Upper lobe of left lung (tissue), 6 donors: ENCODE data around the gene CUL2. TPM values are rescaled to one million over a fixed set of nuclear protein-coding genes. Genes with fewer than 3 reads are reported as not detected.
"Not testable (repeated sequence)": the region's sequence is repeated elsewhere in the genome, so short reads cannot be mapped to it uniquely, and the experiment has no call there.

Experiments used
- ATAC-seq, 2 donors: fragments of 200-7000 bp; cut with Tn5 transposase; one replicate each; pipeline ENCODE4 v1.9.1; 2022; ENCODE audit warnings: mild to moderate bottlenecking in 2 of 2, moderate library complexity in 2 of 2; ENCODE audit not compliant: low FRiP score in 2 of 2
- DNase-seq, 2 donors: peaks; one replicate each; pipeline ENCODE4 v3.0.0-alpha.2; 2019 to 2020
- H3K27ac ChIP-seq, 4 donors: fragments of 200-600 bp; sonication (generic); one replicate each; pipeline ENCODE4 v1.5.1; 2016 to 2019
- H3K27me3 ChIP-seq, 4 donors: fragments of 200-600 bp; sonication (generic); one replicate each; pipeline ENCODE4 v1.5.1; 2017 to 2019
- H3K36me3 ChIP-seq, 4 donors: fragments of 200-600 bp; sonication (generic); one replicate each; pipeline ENCODE4 v1.5.1; 2016 to 2019
- H3K4me1 ChIP-seq, 4 donors: fragments of 200-600 bp; sonication (generic); one replicate each; pipeline ENCODE4 v1.5.1; 2018 to 2019
- H3K4me3 ChIP-seq, 4 donors: fragments of 200-600 bp; sonication (generic); one replicate each; pipeline ENCODE4 v1.5.1; 2017 to 2019; ENCODE audit warnings: mild to moderate bottlenecking in 2 of 4, moderate library complexity in 1 of 4
- H3K9me3 ChIP-seq, 4 donors: fragments of 200-600 bp; sonication (generic); one replicate each; pipeline ENCODE4 v1.5.1; 2018 to 2019
- EP300 ChIP-seq, 4 donors: sonication (generic); formaldehyde crosslinking; IDR thresholded peaks; one replicate each; pipeline ENCODE4 v1.5.1; 2017; ENCODE audit warnings: antibody characterized with exemption in 4 of 4, control low read depth in 2 of 4
- POLR2A ChIP-seq, 4 donors: fragments of 450-650 bp; IDR thresholded peaks; one replicate each; pipeline ENCODE4 v1.5.1; 2016 to 2017; ENCODE audit warnings: antibody characterized with exemption in 4 of 4, mild to moderate bottlenecking in 2 of 4
- POLR2AphosphoS5 ChIP-seq, 2 donors: sonication (generic); formaldehyde crosslinking; IDR thresholded peaks; one replicate each; pipeline ENCODE4 v1.5.1; 2017; ENCODE audit warnings: antibody characterized with exemption in 2 of 2
- WGBS, 2 donors: methylation state at CpG; one replicate each; pipeline ENCODE4 v1.1.5; 2017 to 2018; 5-methylcytosine and 5-hydroxymethylcytosine counted together
- total RNA-seq, 6 donors: library from RNA; depleted of rRNA in 4 of 6; stranded (reverse); fragments of >200 nt in 4 of 6; gene quantifications; one replicate each; pipeline versions ENCODE4 v1.1.0 to v1.2.1, GENCODE V29; 2016 to 2021
- TF ChIP-seq, protein P1 (sequence below), 6 experiments: fragments of 450-650 bp in 4 of 6; fragments of 200-600 bp in 2 of 6; sonication (generic) in 2 of 6; IDR thresholded peaks; one replicate each; pipeline ENCODE4 v1.5.1; 2016 to 2019; ENCODE audit warnings: antibody characterized with exemption in 6 of 6
- donor health status: DM: no; HTN: no; CAD: no; lungs with moderate emphysema.
- donor health status: DM: no; HTN: yes; CAD: no; lungs with severe emphysema.

Gene CUL2
- total RNA-seq, 6 donors from 2014 or later: 11.8 to 30.7 (median 19.7) TPM

DNA sequence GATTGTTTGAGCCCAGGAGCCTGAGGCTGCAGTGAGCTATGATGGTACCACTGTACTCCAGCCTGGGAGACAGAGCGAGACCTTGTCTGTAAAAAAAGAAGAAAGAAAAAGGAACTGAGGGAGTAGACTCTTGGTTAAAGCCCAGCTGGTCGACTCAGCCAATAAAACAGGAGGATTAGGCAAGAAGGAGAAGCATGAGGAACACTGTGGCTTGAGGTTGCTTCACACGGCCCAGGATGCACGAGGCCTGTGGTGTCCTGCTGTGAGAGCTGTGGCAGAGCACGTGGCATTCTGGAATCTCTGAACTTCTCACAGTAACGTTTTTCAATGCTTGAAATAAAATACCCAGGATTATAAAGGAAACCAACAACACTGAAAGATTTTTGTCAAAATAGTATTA lies 93.3 kb downstream of the CUL2 start:
- TF ChIP-seq POLR2A (IDR thresholded peaks at IDR 0.05) (peak in 1 of 4 donors; percentile 32), POLR2AphosphoS5 (IDR thresholded peaks at IDR 0.05) (peak; percentile 47 to 48), EP300 (IDR thresholded peaks at IDR 0.05) (peak in 1 of 4 donors; percentile 29)
- TF ChIP-seq, protein P1, sequence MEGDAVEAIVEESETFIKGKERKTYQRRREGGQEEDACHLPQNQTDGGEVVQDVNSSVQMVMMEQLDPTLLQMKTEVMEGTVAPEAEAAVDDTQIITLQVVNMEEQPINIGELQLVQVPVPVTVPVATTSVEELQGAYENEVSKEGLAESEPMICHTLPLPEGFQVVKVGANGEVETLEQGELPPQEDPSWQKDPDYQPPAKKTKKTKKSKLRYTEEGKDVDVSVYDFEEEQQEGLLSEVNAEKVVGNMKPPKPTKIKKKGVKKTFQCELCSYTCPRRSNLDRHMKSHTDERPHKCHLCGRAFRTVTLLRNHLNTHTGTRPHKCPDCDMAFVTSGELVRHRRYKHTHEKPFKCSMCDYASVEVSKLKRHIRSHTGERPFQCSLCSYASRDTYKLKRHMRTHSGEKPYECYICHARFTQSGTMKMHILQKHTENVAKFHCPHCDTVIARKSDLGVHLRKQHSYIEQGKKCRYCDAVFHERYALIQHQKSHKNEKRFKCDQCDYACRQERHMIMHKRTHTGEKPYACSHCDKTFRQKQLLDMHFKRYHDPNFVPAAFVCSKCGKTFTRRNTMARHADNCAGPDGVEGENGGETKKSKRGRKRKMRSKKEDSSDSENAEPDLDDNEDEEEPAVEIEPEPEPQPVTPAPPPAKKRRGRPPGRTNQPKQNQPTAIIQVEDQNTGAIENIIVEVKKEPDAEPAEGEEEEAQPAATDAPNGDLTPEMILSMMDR (IDR thresholded peaks at IDR 0.05): no peak
- Histone ChIP-seq H3K36me3 (no peaks in the 10 kb centered on the region), H3K27me3 (no peaks in the 10 kb centered on the region), H3K4me1 (peaks cover 7 to 9% (median 7%) of the 10 kb centered on the region in 4 donors), H3K4me3 (no peak overlapping the region), H3K27ac (no peak overlapping the region), H3K9me3 (no peaks in the 10 kb centered on the region)
- WGBS, 2 donors: 63 to 64% methylated on average over 6 of the region's 6 CpGs
- ATAC-seq (peak; percentile 63 to 78), DNase-seq (peak in 1 of 2 donors; percentile 66)

DNA sequence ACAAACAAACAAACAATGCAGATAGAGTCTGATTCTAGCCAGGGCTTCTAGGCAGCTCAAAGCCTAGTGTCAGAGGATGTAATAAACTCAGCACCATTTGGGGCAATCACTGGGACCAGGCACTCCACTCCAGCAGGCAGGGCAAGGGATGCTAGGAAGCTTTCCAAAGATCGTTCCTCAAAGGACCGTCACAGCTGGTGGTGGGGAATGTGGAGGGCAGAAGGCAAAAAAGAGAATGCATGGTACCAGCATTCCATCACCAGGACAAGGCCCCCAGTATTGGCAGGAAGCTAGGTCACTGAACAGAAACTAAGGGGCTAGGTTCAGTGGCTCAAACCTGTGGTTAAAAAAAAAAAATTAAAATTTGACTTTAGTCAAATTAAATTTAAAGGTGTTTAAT lies 94.2 kb downstream of the CUL2 start:
- Histone ChIP-seq H3K36me3 (no peaks in the 10 kb centered on the region), H3K4me1 (peaks cover 7 to 9% (median 7%) of the 10 kb centered on the region in 4 donors), H3K27me3 (no peaks in the 10 kb centered on the region), H3K27ac (no peak overlapping the region), H3K4me3 (no peak overlapping the region), H3K9me3 (no peaks in the 10 kb centered on the region)
- DNase-seq: no peak
- ATAC-seq: no peak
- WGBS, 2 donors: 68 to 73% methylated on average over 2 of the region's 2 CpGs
- TF ChIP-seq, protein P1 (IDR thresholded peaks at IDR 0.05): no peak
- TF ChIP-seq POLR2AphosphoS5 (IDR thresholded peaks at IDR 0.05) (no peak), POLR2A (IDR thresholded peaks at IDR 0.05) (no peak), EP300 (IDR thresholded peaks at IDR 0.05) (no peak)

DNA sequence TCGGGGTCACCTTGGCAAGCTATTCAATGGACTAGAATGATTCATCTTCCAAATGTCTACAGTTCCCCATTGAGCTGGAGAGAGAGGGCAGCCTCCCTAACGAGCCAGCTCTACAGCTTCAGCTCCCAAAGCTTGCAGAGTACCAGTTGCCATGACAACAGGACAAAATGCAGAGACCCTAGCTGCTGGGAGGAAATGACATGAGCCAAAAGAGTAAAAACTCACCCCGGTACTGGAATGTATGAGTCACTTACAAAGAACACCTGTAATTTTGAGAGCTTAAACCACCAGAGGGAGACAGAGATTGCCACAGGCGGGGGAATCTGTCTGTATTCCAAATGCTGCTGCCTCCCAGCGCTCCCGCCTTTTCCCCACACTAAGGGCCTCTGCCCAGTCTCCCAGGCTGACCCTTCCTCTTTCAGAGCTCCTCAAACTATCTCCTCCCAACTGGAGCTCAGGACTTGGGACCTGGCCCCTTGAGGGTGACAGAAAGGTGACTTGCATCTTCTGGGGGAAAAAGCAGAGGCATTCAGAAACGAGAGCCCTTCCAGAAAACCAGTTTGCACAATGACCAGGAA lies 95.5 kb downstream of the CUL2 start:
- Histone ChIP-seq H3K9me3 (no peaks in the 10 kb centered on the region), H3K27ac (no peak overlapping the region), H3K4me1 (peaks cover 7 to 9% (median 7%) of the 10 kb centered on the region in 4 donors), H3K4me3 (no peak overlapping the region), H3K27me3 (no peaks in the 10 kb centered on the region), H3K36me3 (no peaks in the 10 kb centered on the region)
- ATAC-seq (peak; percentile 56 to 76), DNase-seq (peak in 1 of 2 donors; percentile 58)
- 15 to 19% methylated on average over 7 of the region's 7 CpGs for WGBS, 2 donors
- TF ChIP-seq, protein P1 (IDR thresholded peaks at IDR 0.05): peak; percentile 17 to 63 (median 52)
- no peak for TF ChIP-seq EP300 (IDR thresholded peaks at IDR 0.05)
- TF ChIP-seq POLR2AphosphoS5 (IDR thresholded peaks at IDR 0.05): no peak

DNA sequence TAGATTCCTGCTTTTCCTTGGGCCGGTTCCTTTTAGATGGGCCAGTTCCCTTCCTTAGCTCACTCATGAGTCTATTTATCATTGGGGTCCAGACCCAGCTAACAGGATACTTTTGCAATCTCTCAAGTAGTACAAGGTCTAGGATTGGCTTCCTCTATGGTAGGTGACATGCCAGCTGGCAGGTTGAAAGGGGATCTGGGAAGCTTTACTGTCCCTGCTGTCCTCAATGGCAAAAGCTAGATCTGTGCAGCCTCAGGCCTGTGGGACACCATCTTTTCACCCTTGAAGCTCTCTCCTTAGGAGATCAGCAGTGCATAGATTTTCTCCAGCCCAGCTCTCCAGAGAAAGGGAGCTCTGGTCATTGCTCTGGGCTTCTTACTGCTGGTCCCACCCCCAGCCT lies 96.4 kb downstream of the CUL2 start:
- H3K27ac ChIP-seq: no peak overlapping the region
- TF ChIP-seq, protein P1 (IDR thresholded peaks at IDR 0.05): no peak
- no peak for TF ChIP-seq POLR2A (IDR thresholded peaks at IDR 0.05)
- no peak for TF ChIP-seq POLR2AphosphoS5 (IDR thresholded peaks at IDR 0.05)
- no peak for TF ChIP-seq EP300 (IDR thresholded peaks at IDR 0.05)
- no peak for DNase-seq
- no peak for ATAC-seq
- no peak overlapping the region for H3K4me3 ChIP-seq
- H3K9me3 ChIP-seq: no peaks in the 10 kb centered on the region
- no peaks in the 10 kb centered on the region for H3K36me3 ChIP-seq
- H3K27me3 ChIP-seq: no peaks in the 10 kb centered on the region
- WGBS, 2 donors: 71 to 91% methylated on average over 1 of the region's 1 CpG
- H3K4me1 ChIP-seq: peaks cover 7 to 9% (median 7%) of the 10 kb centered on the region in 4 donors

DNA sequence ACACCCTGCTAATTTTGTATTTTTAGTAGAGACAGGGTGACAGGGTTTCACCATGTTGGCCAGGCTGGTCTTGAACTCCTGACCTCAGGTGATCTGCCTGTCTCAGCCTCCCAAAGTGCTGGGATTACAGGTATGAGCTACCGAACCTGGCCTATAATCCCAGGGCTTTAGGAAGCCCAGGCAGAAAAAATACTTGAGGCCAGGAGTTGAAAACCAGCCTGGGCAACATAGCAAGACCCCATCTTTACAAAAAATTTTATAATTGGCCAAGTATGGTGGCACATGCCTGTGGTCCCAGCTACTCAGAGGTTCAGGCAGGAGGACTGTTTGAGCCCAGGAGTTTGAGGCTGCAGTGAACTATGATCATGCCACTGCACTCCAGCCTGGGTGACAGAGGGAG lies 99.0 kb downstream of the CUL2 start:
- 100% methylated on average over 1 of the region's 1 CpG for WGBS, 2 donors

More for the DNA sequence above, 99.0 kb downstream of the CUL2 start:
- H3K27ac ChIP-seq, H3K9me3 ChIP-seq, H3K27me3 ChIP-seq, H3K36me3 ChIP-seq, ATAC-seq, H3K4me3 ChIP-seq, DNase-seq, H3K4me1 ChIP-seq: not testable (repeated sequence)
